Kidney glomerular epithelial cell (primary cell): ENCODE results near the gene AKR1B1.

Experiments
- DNase-seq: peaks from one replicate; lab custom pipeline; 2025; lab: John Stamatoyannopoulos, UW

The AKR1B1 gene

GRCh38 chr7:134444198-134444960 lies 14.5 kb downstream of the AKR1B1 start:
- no peak for DNase-seq

- DNase-seq, result no peak
These were observed 15.4 kb downstream of the AKR1B1 start for GRCh38 chr7:134443396-134444070.

GRCh38 chr7:134442441-134443220 lies 16.3 kb downstream of the AKR1B1 start:
- no peak for DNase-seq

- DNase-seq, result no peak
These were observed 17.6 kb downstream of the AKR1B1 start for GRCh38 chr7:134441264-134441663.

- no peak for DNase-seq
These were observed 18.4 kb downstream of the AKR1B1 start for GRCh38 chr7:134440476-134440875.

- no peak for DNase-seq
These were observed 18.8 kb downstream of the AKR1B1 start for GRCh38 chr7:134440067-134440466.

GRCh38 chr7:134438946-134439345 lies 20.0 kb downstream of the AKR1B1 start:
- DNase-seq, result no peak

GRCh38 chr7:134435161-134435920 lies 23.6 kb downstream of the AKR1B1 start:
- no peak for DNase-seq

- no peak for DNase-seq
These were observed 24.2 kb downstream of the AKR1B1 start for GRCh38 chr7:134434701-134435100.

GRCh38 chr7:134433430-134433829 lies 25.5 kb downstream of the AKR1B1 start:
- no peak for DNase-seq

- DNase-seq, result peak; percentile 96
These were observed 26.4 kb downstream of the AKR1B1 start for GRCh38 chr7:134432296-134433152.

- DNase-seq, result no peak
These were observed 27.1 kb downstream of the AKR1B1 start for GRCh38 chr7:134431815-134432214.

- DNase-seq, result no peak
These were observed 29.4 kb downstream of the AKR1B1 start for GRCh38 chr7:134429481-134429880.

GRCh38 chr7:134428942-134429341 lies 30.0 kb downstream of the AKR1B1 start:
- no peak for DNase-seq

- DNase-seq, result no peak
These were observed 31.0 kb downstream of the AKR1B1 start for GRCh38 chr7:134427896-134428295.

GRCh38 chr7:134425777-134426176 lies 33.1 kb downstream of the AKR1B1 start:
- no peak for DNase-seq

GRCh38 chr7:134422638-134423037 lies 36.3 kb downstream of the AKR1B1 start:
- no peak for DNase-seq

GRCh38 chr7:134422008-134422407 lies 36.9 kb downstream of the AKR1B1 start:
- no peak for DNase-seq

GRCh38 chr7:134420424-134421125 lies 38.3 kb downstream of the AKR1B1 start:
- peak; percentile 62 for DNase-seq

GRCh38 chr7:134419875-134420274 lies 39.0 kb downstream of the AKR1B1 start:
- DNase-seq, result no peak
